HEK293 (cell line): ENCODE results near the gene CACNG1.

ENCODE experiments used
- CTCF ChIA-PET: fragments of 350-600 bp; formaldehyde crosslinking; extraction: SDS; loops from one replicate; lab custom pipeline; 2021; ENCODE audit warnings: antibody characterized with exemption; lab: Yijun Ruan, JAX
- POLR2A ChIA-PET: fragments of 300-600 bp; formaldehyde crosslinking; extraction: SDS; loops from one replicate; lab custom pipeline; 2020; ENCODE audit warnings: antibody characterized with exemption, inconsistent platforms; lab: Yijun Ruan, JAX
- H3K27ac ChIP-seq: fragments of 200-500 bp; sonication (Bioruptor generic); 2 replicates; pipeline ENCODE4 v1.5.1; 2014; ENCODE audit warnings: low read depth, low read length, control low read depth, inconsistent platforms; ENCODE audit errors: extremely low read depth
- H3K36me3 ChIP-seq, 2 experiments: fragments of 200-500 bp in 1 of 2; sonication (Bioruptor generic) in 1 of 2; 1 replicate in 1 of 2; 2 replicates in 1 of 2; pipeline ENCODE4 v1.5.1; 2014 to 2017; ENCODE audit warnings: inconsistent platforms in 2 of 2, low read length in 2 of 2; ENCODE audit not compliant: control insufficient read depth in 2 of 2, insufficient read depth in 1 of 2
- H3K4me1 ChIP-seq: fragments of 200-500 bp; sonication (Bioruptor generic); 2 replicates; pipeline ENCODE4 v1.5.1; 2014; ENCODE audit warnings: mild to moderate bottlenecking, low read length, inconsistent platforms; ENCODE audit not compliant: control insufficient read depth, insufficient read depth
- H3K4me3 ChIP-seq: 2 replicates; pipeline ENCODE4 v1.5.1; 2011; ENCODE audit warnings: low read depth, mild to moderate bottlenecking, control low read depth, low read length, moderate library complexity
- H3K9me3 ChIP-seq: fragments of 200-500 bp; sonication (Bioruptor generic); 2 replicates; pipeline ENCODE4 v1.5.1; 2014; ENCODE audit warnings: low read depth, low read length, inconsistent platforms; ENCODE audit not compliant: control insufficient read depth, insufficient read depth
- ATF2 ChIP-seq: fragments of 450-650 bp; formaldehyde crosslinking; IDR thresholded peaks from 2 replicates; pipeline ENCODE4 v1.5.1; 2016; ENCODE audit warnings: missing biosample characterization, missing genetic modification characterization, low read depth
- HOXC10 ChIP-seq: sonication (generic); formaldehyde crosslinking; IDR thresholded peaks from 2 replicates; pipeline ENCODE4 v1.8.1; 2023; ENCODE audit warnings: mild to moderate bottlenecking, missing genetic modification reagents
- KLF9 ChIP-seq: fragments of 450-650 bp; formaldehyde crosslinking; IDR thresholded peaks from 2 replicates; pipeline ENCODE4 v1.5.1; 2016; ENCODE audit warnings: missing biosample characterization, missing genetic modification characterization, low read depth
- SP3 ChIP-seq: fragments of 450-650 bp; formaldehyde crosslinking; IDR thresholded peaks from 2 replicates; pipeline ENCODE4 v1.5.1; 2016; ENCODE audit warnings: missing biosample characterization, missing genetic modification characterization
- ZBTB11 ChIP-seq: fragments of 450-650 bp; formaldehyde crosslinking; conservative IDR thresholded peaks from 2 replicates; pipeline ENCODE4 v1.5.1; 2016; ENCODE audit warnings: low read depth, missing biosample characterization, missing genetic modification characterization
- ZBTB17 ChIP-seq: fragments of 450-650 bp; formaldehyde crosslinking; IDR thresholded peaks from 2 replicates; pipeline ENCODE4 v1.5.1; 2016; ENCODE audit warnings: missing biosample characterization, missing genetic modification characterization
- ZBTB49 ChIP-seq: fragments of 450-650 bp; formaldehyde crosslinking; IDR thresholded peaks from 2 replicates; pipeline ENCODE4 v1.5.1; 2016; ENCODE audit warnings: missing biosample characterization, missing genetic modification characterization, low read depth
- ZFP3 ChIP-seq: fragments of 450-650 bp; formaldehyde crosslinking; IDR thresholded peaks from 2 replicates; pipeline ENCODE4 v1.5.1; 2016; ENCODE audit warnings: low read depth, missing biosample characterization, missing genetic modification characterization
- ZFP69B ChIP-seq: fragments of 450-650 bp; formaldehyde crosslinking; IDR thresholded peaks from 2 replicates; pipeline ENCODE4 v1.5.1; 2016; ENCODE audit warnings: missing biosample characterization, missing genetic modification characterization
- ZNF211 ChIP-seq: fragments of 450-650 bp; formaldehyde crosslinking; IDR thresholded peaks from 2 replicates; pipeline ENCODE4 v1.5.1; 2016; ENCODE audit warnings: low read depth, missing biosample characterization, missing genetic modification characterization
- ZNF302 ChIP-seq: fragments of 450-650 bp; formaldehyde crosslinking; IDR thresholded peaks from 2 replicates; pipeline ENCODE4 v1.5.1; 2016; ENCODE audit warnings: missing biosample characterization, missing genetic modification characterization, low read depth
- ZNF639 ChIP-seq: fragments of 450-650 bp; formaldehyde crosslinking; IDR thresholded peaks from 2 replicates; pipeline ENCODE4 v1.5.1; 2016; ENCODE audit warnings: missing biosample characterization, missing genetic modification characterization
- ZNF658 ChIP-seq: fragments of 450-650 bp; formaldehyde crosslinking; IDR thresholded peaks from 2 replicates; pipeline ENCODE4; 2016; ENCODE audit warnings: missing biosample characterization, missing genetic modification characterization
- ZNF677 ChIP-seq: fragments of 450-650 bp; IDR thresholded peaks from 2 replicates; pipeline ENCODE4 v1.5.0; 2018; ENCODE audit warnings: missing biosample characterization, mild to moderate bottlenecking, missing genetic modification characterization, moderate library complexity
- ZNF701 ChIP-seq: fragments of 450-650 bp; formaldehyde crosslinking; IDR thresholded peaks from 2 replicates; pipeline ENCODE4 v1.5.1; 2016; ENCODE audit warnings: missing biosample characterization, missing genetic modification characterization

CACNG1 gene

GRCh38 chr17:66996926-66997325, 47.4 kb upstream of the CACNG1 start:
- no peaks in the 10 kb centered on the region for H3K4me1 ChIP-seq
- TF ChIP-seq ZNF302 (tag by site-specific recombination) (no peak), ZNF211 (tag by site-specific recombination) (no peak), ZNF677 (tag by site-specific recombination) (no peak)
- POLR2A ChIA-PET: no interaction called here
- H3K36me3 ChIP-seq: no peaks in the 10 kb centered on the region
- H3K27ac ChIP-seq: no peak overlapping the region
- H3K9me3 ChIP-seq: no peaks in the 10 kb centered on the region
- H3K4me3 ChIP-seq: no peak overlapping the region
- CTCF ChIA-PET: no interaction called here

- H3K9me3 ChIP-seq: no peaks in the 10 kb centered on the region
- H3K36me3 ChIP-seq: no peaks in the 10 kb centered on the region
- no peak overlapping the region for H3K4me3 ChIP-seq
- ChIA-PET POLR2A (no interaction called here), CTCF (interaction anchor here (0.7 to 1.4 kb wide), 2 partner anchors 19 to 779 kb away, joined by 3 read pairs; no protein-coding TSS in a partner anchor)
- no peak overlapping the region for H3K27ac ChIP-seq
- TF ChIP-seq ZBTB17 (tag by site-specific recombination) (peak; percentile 73), ZFP3 (tag by site-specific recombination) (no peak)
- H3K4me1 ChIP-seq: no peaks in the 10 kb centered on the region
Measured at GRCh38 chr17:67003231-67003630, 41.1 kb upstream of the CACNG1 start.

- H3K4me3 ChIP-seq: no peak overlapping the region
- H3K27ac ChIP-seq: no peak overlapping the region
- ChIA-PET POLR2A (no interaction called here), CTCF (interaction anchor here (0.5 to 1.4 kb wide), 2 partner anchors 18 to 1648 kb away, joined by 3 read pairs; no protein-coding TSS in a partner anchor)
- H3K36me3 ChIP-seq: no peaks in the 10 kb centered on the region
- TF ChIP-seq KLF9 (tag by site-specific recombination): no peak
- H3K9me3 ChIP-seq: no peaks in the 10 kb centered on the region
- no peaks in the 10 kb centered on the region for H3K4me1 ChIP-seq
Measured at GRCh38 chr17:67004181-67004580, 40.2 kb upstream of the CACNG1 start.

GRCh38 chr17:67007266-67007665, 37.1 kb upstream of the CACNG1 start:
- TF ChIP-seq ATF2 (0 out of 2 replicates have a peak, but pooled peaks have one; percentile 49), ZBTB49 (tag by site-specific recombination) (no peak)
- ChIA-PET POLR2A (no interaction called here), CTCF (no interaction called here)
- Histone ChIP-seq H3K9me3 (no peaks in the 10 kb centered on the region), H3K27ac (no peak overlapping the region), H3K4me1 (no peaks in the 10 kb centered on the region), H3K4me3 (no peak overlapping the region), H3K36me3 (no peaks in the 10 kb centered on the region)

- no peaks in the 10 kb centered on the region for H3K9me3 ChIP-seq
- ChIA-PET POLR2A (no interaction called here), CTCF (no interaction called here)
- H3K4me1 ChIP-seq: no peaks in the 10 kb centered on the region
- no peak overlapping the region for H3K4me3 ChIP-seq
- H3K36me3 ChIP-seq: no peaks in the 10 kb centered on the region
- no peak overlapping the region for H3K27ac ChIP-seq
- TF ChIP-seq ZBTB11 (tag by site-specific recombination) (no peak), ZFP69B (tag by site-specific recombination) (no peak), ZNF658 (tag by site-specific recombination) (no peak), SP3 (tag by site-specific recombination) (no peak), ZNF639 (tag by site-specific recombination) (no peak), HOXC10 (CRISPR knock-in tag) (no peak), ZNF701 (no peak)
Measured at GRCh38 chr17:67008101-67008500, 36.3 kb upstream of the CACNG1 start.
